ENCODE data around the gene LRRC75A.

GRCh38 chr17:16473044-16474011 lies 18.7 kb downstream of the LRRC75A start:
- TF ChIP-seq ZNF121 (CRISPR knock-in tag; IDR thresholded peaks at IDR 0.05) = no peak
- no peak for TF ChIP-seq CTCF (IDR thresholded peaks at IDR 0.05)
- TF ChIP-seq KAT7 (CRISPR knock-in tag; IDR thresholded peaks at IDR 0.05; ENCODE audit: borderline replicate concordance) = no peak
- TF ChIP-seq SOX15 (CRISPR knock-in tag; IDR thresholded peaks at IDR 0.05) = no peak
- TF ChIP-seq ZNF671 (CRISPR knock-in tag; IDR thresholded peaks at IDR 0.05) = no peak
- TF ChIP-seq ZNF317 (CRISPR knock-in tag; IDR thresholded peaks at IDR 0.05; ENCODE audit: borderline replicate concordance, low read depth) = no peak
- TF ChIP-seq MLX (CRISPR knock-in tag; IDR thresholded peaks at IDR 0.05) = no peak
- no peak for TF ChIP-seq MXD4 (CRISPR knock-in tag; IDR thresholded peaks at IDR 0.05; ENCODE audit: borderline replicate concordance)
